HG02973 (cell line): ENCODE data around the gene SIRPA.
A peak's percentile ranks its signal among the peaks of the same experiment; 100 is the strongest.

Experiments used
- ATAC-seq: cut with Tn5 transposase; IDR thresholded peaks from one replicate; pipeline ENCODE4 v1.9.1; 2021; ENCODE audit warnings: moderate library complexity; ENCODE audit not compliant: unreplicated experiment

Gene SIRPA

GRCh38 chr20:1870323-1870722 lies 24.9 kb upstream of the SIRPA start:
- no peak for ATAC-seq

DNA sequence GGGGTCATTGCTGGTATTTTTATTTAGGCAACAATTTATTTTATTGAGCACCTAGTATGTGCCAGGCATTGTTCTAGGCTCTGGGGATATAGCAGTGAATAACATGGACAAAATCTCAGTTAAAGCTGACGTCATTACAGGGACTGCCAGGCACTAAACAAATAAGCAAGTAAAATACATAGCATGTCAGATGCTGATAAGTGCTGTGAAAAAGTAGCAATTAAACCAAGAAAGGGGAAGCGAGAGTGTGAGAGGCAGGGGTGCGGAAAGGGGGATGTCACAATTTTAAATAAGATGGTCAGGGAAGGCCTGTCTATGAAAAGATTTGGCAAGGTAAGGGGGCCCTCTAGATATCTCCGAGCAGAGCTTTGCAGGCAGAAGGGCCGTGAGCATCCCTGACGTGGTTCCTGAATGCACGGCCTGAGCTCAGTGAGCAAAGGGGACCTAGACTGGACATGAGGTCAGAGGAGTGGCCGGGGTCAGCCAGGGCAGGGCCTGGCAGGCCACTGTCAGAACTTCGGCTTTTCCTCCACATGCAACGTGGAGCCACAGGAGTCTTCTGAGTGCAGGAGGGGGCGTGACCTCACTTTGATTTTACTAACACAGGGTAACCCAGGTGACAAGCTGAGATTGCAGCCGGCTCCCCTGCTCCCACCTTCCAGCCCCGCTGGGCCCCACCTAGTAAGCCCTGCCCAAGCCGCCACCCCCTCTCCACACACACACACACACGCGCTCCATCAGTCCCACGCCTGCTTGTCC lies 24.2 kb upstream of the SIRPA start:
- peak; percentile 42 for ATAC-seq

GRCh38 chr20:1871807-1872458 lies 23.3 kb upstream of the SIRPA start:
- ATAC-seq: no peak

DNA sequence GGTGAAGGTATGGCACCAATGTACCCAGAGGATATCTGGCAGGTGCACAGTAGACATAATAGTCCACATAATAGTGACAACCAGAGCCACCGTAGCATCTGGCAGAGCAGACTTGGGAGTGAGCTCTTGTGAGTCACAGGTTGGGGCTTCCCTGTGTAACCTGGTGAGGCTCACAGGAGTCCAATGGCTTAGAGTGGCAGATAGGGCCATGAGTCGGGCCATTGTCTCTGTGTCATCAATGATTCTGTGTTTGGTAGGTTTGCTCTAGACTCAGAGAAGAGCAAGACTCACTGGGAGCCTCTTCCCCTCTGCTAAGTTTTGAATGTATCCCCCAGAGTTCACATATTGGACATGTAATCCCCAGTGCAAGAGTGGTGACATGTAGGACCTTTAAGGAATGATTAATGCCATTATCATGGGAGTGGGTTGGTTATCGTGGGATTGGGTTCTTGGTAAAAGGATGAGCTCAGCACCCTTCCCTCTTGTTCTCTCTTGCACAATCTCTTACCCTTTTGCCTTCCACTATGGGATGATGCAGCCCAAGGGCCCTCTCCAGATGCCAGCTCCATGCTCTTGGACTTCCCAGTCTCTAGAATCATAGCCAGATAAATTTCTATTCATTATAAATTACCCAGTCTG lies 22.6 kb upstream of the SIRPA start:
- ATAC-seq: no peak

GRCh38 chr20:1874450-1875182 lies 20.6 kb upstream of the SIRPA start:
- no peak for ATAC-seq

GRCh38 chr20:1875183-1875554 lies 20.0 kb upstream of the SIRPA start:
- no peak for ATAC-seq

DNA sequence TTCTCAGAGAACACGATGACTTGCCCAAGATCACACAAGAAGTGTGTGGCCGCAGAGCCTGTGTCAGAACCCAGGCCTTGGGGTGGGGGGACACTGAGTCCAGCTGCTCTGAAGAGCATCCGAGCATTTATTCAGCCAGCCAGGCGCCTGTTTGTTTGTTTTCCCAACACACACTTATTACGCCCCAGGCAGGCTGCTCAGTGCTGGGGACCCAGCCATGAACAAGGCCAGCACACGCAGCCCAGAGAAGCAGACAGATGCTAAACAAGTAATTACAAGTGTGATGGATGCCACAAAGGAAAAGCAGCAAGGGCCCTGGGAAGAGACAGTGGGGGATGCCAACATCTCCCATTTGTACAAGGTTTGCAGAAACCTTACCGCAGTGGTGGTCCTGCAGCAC lies 19.4 kb upstream of the SIRPA start:
- ATAC-seq: no peak

- ATAC-seq: no peak
Measured at GRCh38 chr20:1876217-1876921, 18.8 kb upstream of the SIRPA start.

DNA sequence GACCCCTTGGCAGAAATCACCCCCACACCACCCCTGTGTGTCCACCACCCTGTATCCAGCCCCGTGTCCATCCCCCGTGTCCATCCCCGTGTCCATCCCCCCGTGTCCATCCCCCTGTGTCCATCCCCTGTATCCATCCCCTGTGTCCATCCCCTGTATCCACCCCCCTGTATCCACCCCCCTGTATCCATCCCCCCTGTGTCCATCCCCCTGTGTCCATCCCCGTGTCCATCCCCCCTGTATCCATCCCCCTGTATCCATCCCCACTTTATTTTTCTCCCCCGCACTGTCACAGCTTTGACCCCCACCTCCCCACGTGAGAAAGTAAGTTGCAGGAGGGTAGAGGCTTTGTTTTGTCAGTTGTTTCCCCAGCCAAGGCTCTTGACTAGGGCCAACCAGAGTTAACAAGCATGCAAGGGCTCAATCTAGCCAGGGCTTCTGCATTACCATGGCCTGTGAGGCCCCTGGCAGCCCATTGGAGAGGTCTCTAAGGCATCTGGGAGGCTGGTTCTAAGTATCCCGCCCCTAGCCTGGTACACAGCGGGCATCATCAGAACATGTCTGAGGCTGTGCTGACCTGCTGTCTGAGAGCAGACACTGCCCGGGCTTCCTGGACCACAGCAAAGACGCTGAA lies 18.1 kb upstream of the SIRPA start:
- ATAC-seq: no peak

DNA sequence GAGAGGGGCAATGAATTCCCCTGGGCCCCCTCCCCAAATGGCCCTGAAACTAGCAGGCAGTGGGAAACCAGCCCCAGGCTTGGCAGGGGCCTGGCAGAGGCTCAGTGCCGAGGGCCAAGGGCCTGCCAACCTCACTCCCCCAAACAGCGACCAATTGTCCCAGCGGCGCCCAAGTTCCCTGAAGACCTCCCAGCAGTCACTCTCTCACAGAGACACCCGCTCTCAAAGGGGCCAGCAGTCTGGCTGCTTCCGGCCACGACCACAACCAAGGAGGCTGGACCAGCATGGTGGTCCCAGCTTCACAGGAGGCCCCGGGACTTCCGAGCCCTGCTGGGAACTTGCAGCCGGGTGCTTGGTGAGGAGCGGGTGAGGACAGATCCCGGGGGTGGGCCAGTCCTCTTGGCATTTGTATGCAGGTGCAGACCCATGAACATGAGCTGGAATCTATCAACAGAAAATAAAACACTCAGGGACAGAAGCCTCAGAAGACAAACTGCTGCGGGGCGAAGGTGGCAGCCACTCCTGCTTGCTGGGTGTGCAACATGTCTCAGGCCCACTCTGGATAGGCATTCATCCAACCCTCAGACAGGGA lies 17.5 kb upstream of the SIRPA start:
- ATAC-seq: no peak

GRCh38 chr20:1879369-1879768 lies 15.8 kb upstream of the SIRPA start:
- no peak for ATAC-seq

GRCh38 chr20:1879934-1880333 lies 15.3 kb upstream of the SIRPA start:
- no peak for ATAC-seq

GRCh38 chr20:1880529-1881239 lies 14.5 kb upstream of the SIRPA start:
- no peak for ATAC-seq

GRCh38 chr20:1881240-1881835 lies 13.9 kb upstream of the SIRPA start:
- no peak for ATAC-seq

- ATAC-seq: no peak
Measured at GRCh38 chr20:1882026-1882425, 13.2 kb upstream of the SIRPA start.

DNA sequence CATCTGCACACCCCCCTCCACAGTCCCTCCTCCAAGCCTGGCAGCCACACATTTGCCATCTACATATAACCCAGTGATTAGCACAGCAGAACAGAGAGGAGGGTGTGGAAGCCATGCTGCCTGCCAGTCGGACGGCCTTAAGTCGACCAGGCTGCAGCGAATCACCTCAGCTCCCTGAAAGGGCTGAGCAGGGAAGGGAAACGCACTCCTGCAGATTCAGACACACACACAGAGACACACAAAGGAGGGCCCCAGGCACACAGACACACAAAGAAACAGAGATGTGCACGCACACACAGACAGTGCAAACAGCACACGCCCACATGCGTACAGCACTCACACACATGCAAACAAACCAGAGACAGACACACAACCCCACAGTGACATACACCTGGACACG lies 11.2 kb upstream of the SIRPA start:
- no peak for ATAC-seq

- no peak for ATAC-seq
Measured at GRCh38 chr20:1885254-1885653, 10.0 kb upstream of the SIRPA start.

DNA sequence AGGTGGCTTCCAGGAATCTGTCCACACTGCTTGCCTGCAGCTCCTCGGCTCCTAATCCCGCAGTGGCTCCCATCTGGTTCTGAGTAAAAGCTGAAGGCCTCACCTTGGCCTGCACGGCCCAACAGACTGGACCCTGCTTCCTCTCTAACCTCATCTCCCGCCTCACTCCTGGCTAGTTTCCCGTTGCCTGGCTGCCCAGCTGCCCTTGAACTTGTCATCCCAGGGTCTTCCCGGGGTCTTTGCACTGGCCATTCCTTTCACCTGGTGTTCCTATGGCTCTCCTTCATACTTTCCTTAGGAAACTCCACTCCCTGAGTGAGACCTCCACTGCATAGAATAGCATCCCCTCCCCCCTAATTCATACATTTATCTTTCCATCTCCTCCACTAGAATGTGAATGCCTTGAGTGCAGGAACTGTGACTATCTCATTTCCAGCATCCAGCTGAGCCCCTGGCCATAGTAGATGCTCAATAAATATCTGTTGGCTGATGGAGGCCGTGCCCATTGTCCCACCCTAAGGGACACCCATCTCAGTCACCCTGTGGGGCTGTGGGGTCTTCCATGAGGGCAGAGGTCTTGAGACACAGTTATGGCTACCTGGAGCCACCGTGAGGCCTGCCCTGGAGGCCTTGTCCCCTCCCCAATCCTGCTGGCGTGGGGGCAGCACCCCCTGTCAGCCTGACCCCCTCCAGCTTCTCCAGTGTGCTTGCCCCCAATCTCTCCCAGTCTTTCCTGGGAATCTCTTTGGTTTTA lies 9.1 kb upstream of the SIRPA start:
- ATAC-seq: no peak
